ENCODE measurements around the gene GABRG3. TPM values are rescaled to one million over a fixed set of nuclear protein-coding genes. Genes with fewer than 3 reads are reported as not detected.

GABRG3 gene
- total RNA-seq, 2 experiments from 2014 or later = not detected

GRCh38 chr15:27486683-27487647, 516.0 kb downstream of the GABRG3 start:
- Mint-ChIP-seq H3K4me3 (no peak overlapping the region), H3K27me3 (no peaks in the 10 kb centered on the region), H3K27ac (no peak overlapping the region), H3K4me1 (no peaks in the 10 kb centered on the region), H3K9me3 (peaks cover 6% of the 10 kb centered on the region), H3K36me3 (ENCODE audit: low read depth) (no peaks in the 10 kb centered on the region)
- ChIA-PET POLR2A (no interaction called here), CTCF (no interaction called here)
- DNase-seq = no peak

GRCh38 chr15:27487846-27488245, 516.9 kb downstream of the GABRG3 start:
- Mint-ChIP-seq H3K36me3 (ENCODE audit: low read depth) (no peaks in the 10 kb centered on the region), H3K4me1 (no peaks in the 10 kb centered on the region), H3K27me3 (no peaks in the 10 kb centered on the region), H3K9me3 (peaks cover 2% of the 10 kb centered on the region), H3K4me3 (no peak overlapping the region), H3K27ac (no peak overlapping the region)
- CTCF ChIA-PET = no interaction called here
- POLR2A ChIA-PET = no interaction called here
- DNase-seq = no peak

GRCh38 chr15:27490867-27491595, 520.0 kb downstream of the GABRG3 start:
- no peak overlapping the region for H3K27ac Mint-ChIP-seq
- H3K4me3 Mint-ChIP-seq = no peak overlapping the region
- H3K36me3 Mint-ChIP-seq (ENCODE audit: low read depth) = no peaks in the 10 kb centered on the region
- no peaks in the 10 kb centered on the region for H3K4me1 Mint-ChIP-seq
- H3K9me3 Mint-ChIP-seq = peaks cover 9% of the 10 kb centered on the region
- CTCF ChIA-PET = no interaction called here
- POLR2A ChIA-PET = no interaction called here
- no peaks in the 10 kb centered on the region for H3K27me3 Mint-ChIP-seq
- DNase-seq = no peak

- H3K4me3 Mint-ChIP-seq = no peak overlapping the region
- POLR2A ChIA-PET = no interaction called here
- CTCF ChIA-PET = no interaction called here
- H3K27me3 Mint-ChIP-seq = no peaks in the 10 kb centered on the region
- no peaks in the 10 kb centered on the region for H3K36me3 Mint-ChIP-seq (ENCODE audit: low read depth)
- peaks cover 12% of the 10 kb centered on the region for H3K9me3 Mint-ChIP-seq
- H3K4me1 Mint-ChIP-seq = no peaks in the 10 kb centered on the region
- no peak for DNase-seq
- no peak overlapping the region for H3K27ac Mint-ChIP-seq
Observed at GRCh38 chr15:27491666-27492621, 521.0 kb downstream of the GABRG3 start.

GRCh38 chr15:27495963-27496459, 525.0 kb downstream of the GABRG3 start:
- no peak overlapping the region for H3K4me3 Mint-ChIP-seq
- no peaks in the 10 kb centered on the region for H3K36me3 Mint-ChIP-seq (ENCODE audit: low read depth)
- H3K4me1 Mint-ChIP-seq = no peaks in the 10 kb centered on the region
- POLR2A ChIA-PET = no interaction called here
- no peaks in the 10 kb centered on the region for H3K27me3 Mint-ChIP-seq
- H3K27ac Mint-ChIP-seq = no peak overlapping the region
- H3K9me3 Mint-ChIP-seq = peaks cover 15% of the 10 kb centered on the region
- DNase-seq = no peak
- CTCF ChIA-PET = no interaction called here

- H3K4me1 Mint-ChIP-seq = no peaks in the 10 kb centered on the region
- H3K9me3 Mint-ChIP-seq = peaks cover 22% of the 10 kb centered on the region
- H3K27ac Mint-ChIP-seq = no peak overlapping the region
- H3K36me3 Mint-ChIP-seq (ENCODE audit: low read depth) = no peaks in the 10 kb centered on the region
- DNase-seq = no peak
- no peaks in the 10 kb centered on the region for H3K27me3 Mint-ChIP-seq
- ChIA-PET POLR2A (no interaction called here), CTCF (no interaction called here)
- H3K4me3 Mint-ChIP-seq = no peak overlapping the region
Observed at GRCh38 chr15:27498700-27499099, 527.7 kb downstream of the GABRG3 start.

GRCh38 chr15:27499191-27499590, 528.2 kb downstream of the GABRG3 start:
- CTCF ChIA-PET = no interaction called here
- Mint-ChIP-seq H3K9me3 (peaks cover 23% of the 10 kb centered on the region), H3K27me3 (no peaks in the 10 kb centered on the region), H3K4me1 (no peaks in the 10 kb centered on the region), H3K4me3 (no peak overlapping the region), H3K36me3 (ENCODE audit: low read depth) (no peaks in the 10 kb centered on the region), H3K27ac (no peak overlapping the region)
- no peak for DNase-seq
- POLR2A ChIA-PET = no interaction called here

- no peaks in the 10 kb centered on the region for H3K36me3 Mint-ChIP-seq (ENCODE audit: low read depth)
- no peaks in the 10 kb centered on the region for H3K4me1 Mint-ChIP-seq
- no peak overlapping the region for H3K27ac Mint-ChIP-seq
- no peak for DNase-seq
- ChIA-PET POLR2A (no interaction called here), CTCF (no interaction called here)
- H3K27me3 Mint-ChIP-seq = no peaks in the 10 kb centered on the region
- peaks cover 20% of the 10 kb centered on the region for H3K9me3 Mint-ChIP-seq
- H3K4me3 Mint-ChIP-seq = no peak overlapping the region
Observed at GRCh38 chr15:27499719-27500118, 528.7 kb downstream of the GABRG3 start.

- Mint-ChIP-seq H3K4me3 (no peak overlapping the region), H3K4me1 (no peaks in the 10 kb centered on the region), H3K27ac (no peak overlapping the region), H3K9me3 (peaks cover 16% of the 10 kb centered on the region), H3K36me3 (ENCODE audit: low read depth) (no peaks in the 10 kb centered on the region), H3K27me3 (no peaks in the 10 kb centered on the region)
- CTCF ChIA-PET = no interaction called here
- DNase-seq = no peak
- POLR2A ChIA-PET = no interaction called here
Observed at GRCh38 chr15:27500206-27500605, 529.2 kb downstream of the GABRG3 start.

GRCh38 chr15:27506752-27507151, 535.8 kb downstream of the GABRG3 start:
- POLR2A ChIA-PET = no interaction called here
- H3K27me3 Mint-ChIP-seq = no peaks in the 10 kb centered on the region
- H3K27ac Mint-ChIP-seq = no peak overlapping the region
- H3K4me3 Mint-ChIP-seq = no peak overlapping the region
- CTCF ChIA-PET = no interaction called here
- no peaks in the 10 kb centered on the region for H3K36me3 Mint-ChIP-seq (ENCODE audit: low read depth)
- H3K9me3 Mint-ChIP-seq = peaks cover 27% of the 10 kb centered on the region
- no peaks in the 10 kb centered on the region for H3K4me1 Mint-ChIP-seq
- DNase-seq = no peak

GRCh38 chr15:27509014-27509413, 538.0 kb downstream of the GABRG3 start:
- Mint-ChIP-seq H3K9me3 (peaks cover 26% of the 10 kb centered on the region), H3K36me3 (ENCODE audit: low read depth) (no peaks in the 10 kb centered on the region), H3K27ac (no peak overlapping the region), H3K4me1 (no peaks in the 10 kb centered on the region), H3K27me3 (no peaks in the 10 kb centered on the region), H3K4me3 (no peak overlapping the region)
- DNase-seq = no peak
- ChIA-PET CTCF (no interaction called here), POLR2A (no interaction called here)

- POLR2A ChIA-PET = no interaction called here
- Mint-ChIP-seq H3K4me3 (no peak overlapping the region), H3K9me3 (peaks cover 34% of the 10 kb centered on the region), H3K4me1 (no peaks in the 10 kb centered on the region), H3K36me3 (ENCODE audit: low read depth) (no peaks in the 10 kb centered on the region), H3K27ac (no peak overlapping the region), H3K27me3 (no peaks in the 10 kb centered on the region)
- CTCF ChIA-PET = no interaction called here
- DNase-seq = no peak
Observed at GRCh38 chr15:27512281-27513001, 541.5 kb downstream of the GABRG3 start.
